ENCODE results near the gene METTL25. TPM values are rescaled to one million over a fixed set of nuclear protein-coding genes. Genes with fewer than 3 reads are reported as not detected.

METTL25 gene
- total and polyA plus RNA-seq, 7 donors, result 2.2 to 14.4 (median 7.0) TPM

DNA sequence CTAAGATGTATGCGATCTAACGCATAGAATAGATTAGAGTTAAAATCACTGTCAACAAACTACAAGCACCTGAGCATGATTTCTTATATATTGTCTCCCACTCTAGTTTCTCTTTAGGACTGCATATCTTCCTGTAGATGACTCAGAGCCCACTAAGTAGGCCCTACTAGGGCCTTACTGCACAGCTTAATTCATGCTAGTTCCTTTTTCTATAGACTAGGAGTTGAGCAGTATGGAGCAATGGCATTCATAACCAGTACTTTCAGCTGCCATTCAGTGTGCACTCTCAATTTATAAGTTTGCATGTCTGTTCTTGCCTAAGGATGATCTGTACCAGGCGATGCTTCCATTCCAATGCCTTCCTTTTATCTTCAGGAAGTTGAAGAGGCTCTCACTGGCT is 103.5 kb downstream of the METTL25 start:
- H3K4me3 ChIP-seq, result no peak overlapping the region
- intact Hi-C loops (cut with DNase I), result no loop called here
- ATAC-seq (no peak), DNase-seq (no peak)
- no peaks in the 10 kb centered on the region for H3K27me3 ChIP-seq (ENCODE audit: insufficient read depth in 3 of 3, low read length in 2 of 3)
- no peaks in the 10 kb centered on the region for H3K4me1 ChIP-seq
- peaks cover 0 to 35% of the 10 kb centered on the region in 2 donors for H3K36me3 ChIP-seq (ENCODE audit: insufficient read depth in 1 of 2, low read depth in 1 of 2)
- TF ChIP-seq, protein P1, sequence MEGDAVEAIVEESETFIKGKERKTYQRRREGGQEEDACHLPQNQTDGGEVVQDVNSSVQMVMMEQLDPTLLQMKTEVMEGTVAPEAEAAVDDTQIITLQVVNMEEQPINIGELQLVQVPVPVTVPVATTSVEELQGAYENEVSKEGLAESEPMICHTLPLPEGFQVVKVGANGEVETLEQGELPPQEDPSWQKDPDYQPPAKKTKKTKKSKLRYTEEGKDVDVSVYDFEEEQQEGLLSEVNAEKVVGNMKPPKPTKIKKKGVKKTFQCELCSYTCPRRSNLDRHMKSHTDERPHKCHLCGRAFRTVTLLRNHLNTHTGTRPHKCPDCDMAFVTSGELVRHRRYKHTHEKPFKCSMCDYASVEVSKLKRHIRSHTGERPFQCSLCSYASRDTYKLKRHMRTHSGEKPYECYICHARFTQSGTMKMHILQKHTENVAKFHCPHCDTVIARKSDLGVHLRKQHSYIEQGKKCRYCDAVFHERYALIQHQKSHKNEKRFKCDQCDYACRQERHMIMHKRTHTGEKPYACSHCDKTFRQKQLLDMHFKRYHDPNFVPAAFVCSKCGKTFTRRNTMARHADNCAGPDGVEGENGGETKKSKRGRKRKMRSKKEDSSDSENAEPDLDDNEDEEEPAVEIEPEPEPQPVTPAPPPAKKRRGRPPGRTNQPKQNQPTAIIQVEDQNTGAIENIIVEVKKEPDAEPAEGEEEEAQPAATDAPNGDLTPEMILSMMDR (IDR thresholded peaks at IDR 0.05), result no peak
- H3K27ac ChIP-seq, result no peak overlapping the region
- 65 to 77% (median 67%) methylated on average over 3 of the region's 3 CpGs for WGBS, 3 donors
- no peaks in the 10 kb centered on the region for H3K9me3 ChIP-seq

DNA sequence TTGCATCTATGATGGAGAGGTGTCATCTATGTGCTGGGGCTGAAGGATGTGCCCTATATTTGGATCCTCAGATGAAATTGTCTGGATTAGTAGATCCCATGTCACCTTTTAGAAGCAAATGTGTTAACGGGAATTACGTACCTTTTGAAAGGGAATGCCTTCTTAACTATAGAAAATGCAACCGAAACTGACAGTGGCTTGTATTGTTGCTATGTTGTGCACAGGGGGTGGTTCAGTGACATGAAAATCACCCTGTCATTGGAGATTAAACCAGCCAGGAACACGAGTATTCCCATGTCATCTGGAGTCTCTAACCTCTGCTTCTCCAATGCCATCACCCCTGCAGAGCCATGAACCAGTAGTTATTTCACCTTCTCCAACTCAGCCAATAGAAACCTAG is 110.2 kb downstream of the METTL25 start:
- TF ChIP-seq, protein P1 (IDR thresholded peaks at IDR 0.05), result no peak
- intact Hi-C loops (cut with DNase I), result no loop called here
- Histone ChIP-seq H3K9me3 (no peaks in the 10 kb centered on the region), H3K36me3 (ENCODE audit: insufficient read depth in 1 of 2, low read depth in 1 of 2) (peaks cover 0 to 11% of the 10 kb centered on the region in 2 donors), H3K4me3 (no peak overlapping the region), H3K4me1 (no peaks in the 10 kb centered on the region), H3K27ac (no peak overlapping the region), H3K27me3 (ENCODE audit: insufficient read depth in 3 of 3, low read length in 2 of 3) (no peaks in the 10 kb centered on the region)
- DNase-seq (no peak), ATAC-seq (no peak)
- 90 to 92% (median 90%) methylated on average over 4 of the region's 4 CpGs for WGBS, 3 donors

DNA sequence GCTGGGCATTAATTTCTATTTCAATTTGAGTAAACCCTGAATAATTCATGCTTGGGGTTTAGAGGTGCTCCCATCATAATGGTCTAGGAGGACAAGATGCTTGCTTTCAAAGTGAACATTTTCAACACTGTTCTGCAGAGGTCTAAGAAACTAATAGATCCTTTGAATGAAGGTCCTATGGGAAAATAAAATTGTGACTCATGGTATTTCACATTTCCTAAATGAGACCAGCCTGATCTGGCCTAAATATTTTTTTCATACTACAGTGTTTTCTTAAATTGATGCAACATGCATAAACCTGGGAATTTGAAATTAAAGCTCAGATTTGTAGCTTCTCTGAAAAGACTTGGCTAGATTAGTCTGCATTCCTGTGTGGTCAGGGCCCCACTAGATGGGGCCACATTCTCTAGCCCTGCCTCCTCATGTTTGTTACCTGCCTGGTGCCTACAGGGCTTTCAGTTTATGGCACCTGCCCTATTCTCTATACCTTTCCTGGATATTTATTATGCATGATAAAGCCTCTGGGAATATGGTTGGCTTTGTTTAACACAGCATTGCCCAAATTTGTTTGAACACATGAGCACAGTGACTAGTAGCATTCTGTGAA is 112.7 kb downstream of the METTL25 start:
- Histone ChIP-seq H3K4me1 (no peaks in the 10 kb centered on the region), H3K36me3 (ENCODE audit: insufficient read depth in 1 of 2, low read depth in 1 of 2) (peaks cover 0 to 11% of the 10 kb centered on the region in 2 donors), H3K9me3 (no peaks in the 10 kb centered on the region), H3K27ac (no peak overlapping the region), H3K27me3 (ENCODE audit: insufficient read depth in 3 of 3, low read length in 2 of 3) (no peaks in the 10 kb centered on the region), H3K4me3 (no peak overlapping the region)
- DNase-seq (no peak), ATAC-seq (no peak)
- intact Hi-C loops (cut with DNase I), result no loop called here
- TF ChIP-seq, protein P1 (IDR thresholded peaks at IDR 0.05), result no peak

DNA sequence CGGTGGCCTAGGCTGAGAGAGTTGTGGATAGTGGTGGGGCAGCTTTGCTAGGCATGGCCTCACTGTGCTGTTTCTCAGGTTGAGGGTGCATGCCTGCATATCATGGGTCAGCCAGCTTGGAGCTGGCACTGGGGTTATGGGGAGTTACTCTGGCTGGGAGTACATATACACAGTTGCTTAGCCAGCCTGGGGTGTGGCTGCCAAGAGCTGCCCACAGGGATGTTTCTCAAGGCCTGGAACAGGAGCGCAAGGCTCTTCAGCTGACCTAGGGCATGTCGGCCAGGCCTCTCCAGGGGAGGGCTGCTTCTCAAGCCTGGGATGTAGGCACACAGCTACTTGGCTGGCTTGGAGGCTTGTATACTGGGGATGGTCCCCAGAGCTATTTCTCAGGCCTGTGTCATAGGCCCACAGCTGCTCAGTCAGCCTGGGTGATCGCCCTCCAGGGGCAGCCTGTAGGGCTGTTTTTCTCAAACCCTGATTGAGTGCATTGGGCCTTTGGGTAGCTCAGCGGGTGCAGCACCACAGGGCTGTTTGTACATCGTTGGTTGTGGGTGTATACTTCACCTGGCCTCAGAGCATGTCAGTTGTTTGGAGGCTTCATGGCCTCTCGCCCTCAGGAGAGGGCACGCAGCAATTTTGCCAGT is 114.9 kb downstream of the METTL25 start:
- Histone ChIP-seq H3K9me3 (no peaks in the 10 kb centered on the region), H3K27ac (no peak overlapping the region), H3K4me1 (no peaks in the 10 kb centered on the region), H3K4me3 (no peak overlapping the region), H3K27me3 (ENCODE audit: insufficient read depth in 3 of 3, low read length in 2 of 3) (no peaks in the 10 kb centered on the region), H3K36me3 (ENCODE audit: insufficient read depth in 1 of 2, low read depth in 1 of 2) (peaks cover 0 to 21% of the 10 kb centered on the region in 2 donors)
- TF ChIP-seq, protein P1 (IDR thresholded peaks at IDR 0.05), result no peak
- WGBS, 3 donors, result 84 to 91% (median 89%) methylated on average over 8 of the region's 8 CpGs
- intact Hi-C loops (cut with DNase I), result no loop called here
- ATAC-seq (peak in 1 of 4 donors; percentile 95), DNase-seq (no peak)
